CD14-positive monocyte (primary cell): ENCODE measurements around the gene ATG10. TPM values are rescaled to one million over a fixed set of nuclear protein-coding genes. Genes with fewer than 3 reads are reported as not detected.

Experiments
- DNase-seq, 3 donors: peaks; one replicate each; pipeline ENCODE4 v3.0.0-alpha.2; 2011 to 2022
- H2AFZ ChIP-seq: 2 replicates; pipeline ENCODE4 v1.6.0; 2012; ENCODE audit warnings: mild to moderate bottlenecking, low read depth, low read length, inconsistent platforms; ENCODE audit not compliant: insufficient read depth, poor library complexity, severe bottlenecking
- H3K27ac ChIP-seq, 2 donors: 1 replicate in 1 of 2; 2 replicates in 1 of 2; pipeline ENCODE4 v1.5.1; 2012 to 2013; ENCODE audit warnings: low read length in 2 of 2, control low read depth in 1 of 2, inconsistent platforms in 1 of 2, low read depth in 1 of 2, mild to moderate bottlenecking in 1 of 2
- H3K27me3 ChIP-seq, 2 donors: one replicate each; pipeline versions ENCODE4 v1.6.0 to v1.6.1; 2011 to 2013; ENCODE audit warnings: low read length in 2 of 2; ENCODE audit not compliant: control insufficient read depth in 2 of 2, insufficient read depth in 2 of 2
- H3K36me3 ChIP-seq, 2 donors: replicated peaks in 1 of 2; 1 replicate in 1 of 2; 2 replicates in 1 of 2; pipeline versions ENCODE4 v1.5.1 to v1.6.1; 2012 to 2013; ENCODE audit warnings: low read length in 2 of 2, control low read depth in 1 of 2, inconsistent platforms in 1 of 2, mild to moderate bottlenecking in 1 of 2; ENCODE audit not compliant: insufficient read depth in 2 of 2, control insufficient read depth in 1 of 2
- H3K4me1 ChIP-seq, 2 donors: 1 replicate in 1 of 2; 2 replicates in 1 of 2; pipeline versions ENCODE4 v1.5.1 to v1.6.1; 2012 to 2013; ENCODE audit warnings: low read length in 2 of 2, control low read depth in 1 of 2, inconsistent platforms in 1 of 2, mild to moderate bottlenecking in 1 of 2, moderate library complexity in 1 of 2; ENCODE audit not compliant: insufficient read depth in 2 of 2, control insufficient read depth in 1 of 2
- H3K4me2 ChIP-seq: replicated peaks from 2 replicates; pipeline ENCODE3; 2012; ENCODE audit warnings: low read length, moderate library complexity, mild to moderate bottlenecking; ENCODE audit not compliant: poor library complexity, severe bottlenecking; ENCODE audit errors: extremely low read depth
- H3K4me3 ChIP-seq, 3 experiments: fragments of 200-600 bp in 1 of 3; sonication (generic) in 1 of 3; replicated peaks in 1 of 3; 1 replicate in 2 of 3; 2 replicates in 1 of 3; pipeline ENCODE4 v1.5.1; 2011 to 2013; ENCODE audit warnings: low read length in 3 of 3, mild to moderate bottlenecking in 3 of 3, control low read depth in 2 of 3, low read depth in 2 of 3, inconsistent platforms in 1 of 3, moderate library complexity in 1 of 3
- H3K79me2 ChIP-seq: 2 replicates; pipeline ENCODE4 v1.6.0; 2012; ENCODE audit warnings: mild to moderate bottlenecking, control low read depth, inconsistent platforms, low read length, moderate library complexity; ENCODE audit not compliant: insufficient read depth
- H3K9ac ChIP-seq: 2 replicates; pipeline ENCODE4 v1.6.0; 2017; ENCODE audit warnings: low read length, mild to moderate bottlenecking; ENCODE audit not compliant: insufficient read depth, poor library complexity, severe bottlenecking
- H3K9me3 ChIP-seq, 2 donors: replicated peaks in 1 of 2; 1 replicate in 1 of 2; 2 replicates in 1 of 2; pipeline versions ENCODE4 v1.5.1 to v1.6.1; 2012 to 2013; ENCODE audit warnings: low read length in 2 of 2, control low read depth in 1 of 2; ENCODE audit not compliant: control insufficient read depth in 1 of 2, insufficient read depth in 1 of 2
- H4K20me1 ChIP-seq: 2 replicates; pipeline ENCODE4 v1.6.0; 2012; ENCODE audit warnings: mild to moderate bottlenecking, low read length, control low read depth, moderate library complexity; ENCODE audit not compliant: insufficient read depth
- H3K27ac Mint-ChIP-seq, 7 donors: one replicate each; pipeline ENCODE4 v1.8.0; 2020; ENCODE audit warnings: mild to moderate bottlenecking in 7 of 7, mixed read lengths in 7 of 7, moderate library complexity in 6 of 7, inconsistent platforms in 2 of 7
- H3K27me3 Mint-ChIP-seq, 3 donors: one replicate each; pipeline ENCODE4 v1.8.0; 2021 to 2022; ENCODE audit warnings: low read depth in 3 of 3, mild to moderate bottlenecking in 3 of 3, mixed read lengths in 3 of 3, moderate library complexity in 3 of 3, inconsistent platforms in 1 of 3
- H3K36me3 Mint-ChIP-seq, 2 donors: one replicate each; pipeline ENCODE4 v1.8.0; 2020; ENCODE audit warnings: mixed read lengths in 2 of 2, inconsistent platforms in 1 of 2, mild to moderate bottlenecking in 1 of 2
- H3K4me1 Mint-ChIP-seq: one replicate; pipeline ENCODE4 v1.8.0; 2020; ENCODE audit warnings: mild to moderate bottlenecking, mixed read lengths
- H3K4me3 Mint-ChIP-seq, 2 donors: one replicate each; pipeline ENCODE4 v1.8.0; 2020; ENCODE audit warnings: mild to moderate bottlenecking in 2 of 2, mixed read lengths in 2 of 2, moderate library complexity in 1 of 2
- H3K9me3 Mint-ChIP-seq, 7 donors: one replicate each; pipeline ENCODE4 v1.8.0; 2020 to 2022; ENCODE audit warnings: mixed read lengths in 7 of 7, mild to moderate bottlenecking in 6 of 7, moderate library complexity in 6 of 7, inconsistent platforms in 2 of 7
- WGBS: methylation state at CpG from one replicate; pipeline ENCODE4 v1.1.5; 2013; ENCODE audit warnings: missing lambda C conversion rate; ENCODE audit not compliant: insufficient coverage; 5-methylcytosine and 5-hydroxymethylcytosine counted together
- intact Hi-C, 2 donors: fragments of 100-400 bp; cut with micrococcal nuclease; formaldehyde crosslinking; loops; one replicate each; pipeline versions ENCODE4 v1.15.0 to v1.15.1; 2023
- polyA plus RNA-seq, 3 donors: library from polyadenylated mRNA; depleted of rRNA in 1 of 3; unstranded in 2 of 3; stranded (reverse) in 1 of 3; fragments of 300-500 nt in 2 of 3; fragments of >200 nt in 1 of 3; fragmentation: Illumina TruSeq in 2 of 3; gene quantifications; 1 replicate in 2 of 3; 2 replicates in 1 of 3; pipeline ENCODE4 v1.2.3, GENCODE V29; 2012 to 2021
- TF ChIP-seq, protein P1 (sequence below): fragments of 200-600 bp; IDR thresholded peaks from one replicate; pipeline ENCODE4 v1.8.0; 2022; ENCODE audit warnings: antibody characterized with exemption, mild to moderate bottlenecking

Gene ATG10
- polyA plus RNA-seq, 3 donors = 2.1 to 7.9 (median 5.6) TPM

DNA sequence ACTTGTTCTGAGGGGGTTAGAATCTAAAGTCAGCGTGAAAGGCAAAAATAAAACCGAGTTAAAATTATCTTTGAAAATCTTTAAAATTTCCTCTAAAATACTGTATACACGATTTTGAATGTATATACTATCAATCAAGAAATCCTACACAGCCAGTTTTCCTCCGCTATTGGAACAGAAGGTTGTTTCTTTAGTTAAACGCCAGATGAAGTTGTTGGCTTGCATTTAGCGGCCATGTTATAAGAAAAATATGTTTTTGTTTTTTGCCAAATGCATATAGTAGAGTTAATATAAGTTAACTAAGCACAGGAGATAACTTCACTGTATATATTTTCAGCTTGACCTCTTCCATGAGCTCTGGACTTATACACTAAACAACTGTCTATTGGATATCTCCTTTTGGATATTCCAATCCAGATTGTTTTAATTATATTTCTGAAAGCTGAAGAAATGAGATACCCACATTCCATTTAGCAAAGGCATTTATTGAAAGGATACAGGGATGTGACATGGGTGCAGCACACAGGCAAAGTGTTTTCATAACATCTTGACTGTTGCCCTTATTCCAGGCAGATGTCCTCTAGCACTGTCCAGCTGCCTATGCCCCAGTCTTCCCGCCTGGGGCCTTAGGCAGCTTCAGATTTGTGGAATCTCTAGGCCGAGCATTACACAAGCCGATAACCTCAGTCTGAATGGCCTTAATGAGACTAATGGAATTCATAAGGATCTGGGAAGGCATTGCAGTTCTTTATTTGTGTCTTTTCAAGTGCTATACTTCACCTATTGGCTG is 10.0 kb upstream of the ATG10 start:
- Mint-ChIP-seq H3K27ac (no peak overlapping the region), H3K4me1 (peaks cover 1% of the 10 kb centered on the region), H3K36me3 (no peaks in the 10 kb centered on the region), H3K27me3 (no peaks in the 10 kb centered on the region), H3K9me3 (no peaks in the 10 kb centered on the region), H3K4me3 (no peak overlapping the region)
- no peaks in the 10 kb centered on the region for H3K9me3 ChIP-seq
- no peak overlapping the region for H3K4me2 ChIP-seq
- no peak overlapping the region for H3K4me3 ChIP-seq
- no peak overlapping the region for H3K27ac ChIP-seq
- no peaks in the 10 kb centered on the region for H3K27me3 ChIP-seq
- H3K4me1 ChIP-seq = no peaks in the 10 kb centered on the region
- no peak for DNase-seq
- H3K9ac ChIP-seq = no peak overlapping the region
- H3K36me3 ChIP-seq = no peaks in the 10 kb centered on the region
- no peaks in the 10 kb centered on the region for H3K79me2 ChIP-seq
- H4K20me1 ChIP-seq = no peaks in the 10 kb centered on the region
- TF ChIP-seq, protein P1, sequence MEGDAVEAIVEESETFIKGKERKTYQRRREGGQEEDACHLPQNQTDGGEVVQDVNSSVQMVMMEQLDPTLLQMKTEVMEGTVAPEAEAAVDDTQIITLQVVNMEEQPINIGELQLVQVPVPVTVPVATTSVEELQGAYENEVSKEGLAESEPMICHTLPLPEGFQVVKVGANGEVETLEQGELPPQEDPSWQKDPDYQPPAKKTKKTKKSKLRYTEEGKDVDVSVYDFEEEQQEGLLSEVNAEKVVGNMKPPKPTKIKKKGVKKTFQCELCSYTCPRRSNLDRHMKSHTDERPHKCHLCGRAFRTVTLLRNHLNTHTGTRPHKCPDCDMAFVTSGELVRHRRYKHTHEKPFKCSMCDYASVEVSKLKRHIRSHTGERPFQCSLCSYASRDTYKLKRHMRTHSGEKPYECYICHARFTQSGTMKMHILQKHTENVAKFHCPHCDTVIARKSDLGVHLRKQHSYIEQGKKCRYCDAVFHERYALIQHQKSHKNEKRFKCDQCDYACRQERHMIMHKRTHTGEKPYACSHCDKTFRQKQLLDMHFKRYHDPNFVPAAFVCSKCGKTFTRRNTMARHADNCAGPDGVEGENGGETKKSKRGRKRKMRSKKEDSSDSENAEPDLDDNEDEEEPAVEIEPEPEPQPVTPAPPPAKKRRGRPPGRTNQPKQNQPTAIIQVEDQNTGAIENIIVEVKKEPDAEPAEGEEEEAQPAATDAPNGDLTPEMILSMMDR = no peak
- H2AFZ ChIP-seq = no peak overlapping the region
- WGBS = 100% methylated on average over 3 of the region's 9 CpGs
- intact Hi-C loops = no loop called here

- peaks cover 0 to 3% (median 0%) of the 10 kb centered on the region in 3 donors for H3K27me3 Mint-ChIP-seq
- no peaks in the 10 kb centered on the region for H3K79me2 ChIP-seq
- no peaks in the 10 kb centered on the region for H3K36me3 Mint-ChIP-seq
- no peak overlapping the region for H3K27ac Mint-ChIP-seq
- no peaks in the 10 kb centered on the region for H3K4me1 ChIP-seq
- no CpG with 5 or more reads among the region's 4 CpGs for WGBS
- intact Hi-C loops = no loop called here
- H3K27me3 ChIP-seq = no peaks in the 10 kb centered on the region
- no peak overlapping the region for H3K4me2 ChIP-seq
- no peaks in the 10 kb centered on the region for H4K20me1 ChIP-seq
- no peak overlapping the region for H3K4me3 Mint-ChIP-seq
- H3K4me1 Mint-ChIP-seq = peaks cover 1% of the 10 kb centered on the region
- H3K4me3 ChIP-seq = no peak overlapping the region
- TF ChIP-seq, protein P1 = no peak
- H3K9ac ChIP-seq = no peak overlapping the region
- no peak overlapping the region for H3K27ac ChIP-seq
- DNase-seq = no peak
- no peaks in the 10 kb centered on the region for H3K9me3 Mint-ChIP-seq
- H2AFZ ChIP-seq = no peak overlapping the region
- no peaks in the 10 kb centered on the region for H3K36me3 ChIP-seq
- H3K9me3 ChIP-seq = no peaks in the 10 kb centered on the region
Measured at GRCh38 chr5:81963544-81963943, 8.3 kb upstream of the ATG10 start.
